HG03342 (cell line): ENCODE measurements around the gene SLC41A3.
"Not testable (repeated sequence)": the region's sequence is repeated elsewhere in the genome, so short reads cannot be mapped to it uniquely, and the experiment has no call there.

Experiments
- ATAC-seq: cut with Tn5 transposase; IDR thresholded peaks from one replicate; pipeline ENCODE4 v1.9.1; 2021; ENCODE audit warnings: mild to moderate bottlenecking, moderate library complexity; ENCODE audit not compliant: unreplicated experiment

The SLC41A3 gene

GRCh38 chr3:126107203-126107939 is 23.4 kb upstream of the SLC41A3 start:
- ATAC-seq: no peak

- ATAC-seq: no peak
Measured at GRCh38 chr3:126106336-126107202, 22.6 kb upstream of the SLC41A3 start.

GRCh38 chr3:126105691-126106187 is 21.8 kb upstream of the SLC41A3 start:
- ATAC-seq: no peak

GRCh38 chr3:126104742-126105605 is 21.1 kb upstream of the SLC41A3 start:
- no peak for ATAC-seq

GRCh38 chr3:126104028-126104635 is 20.2 kb upstream of the SLC41A3 start:
- no peak for ATAC-seq

DNA sequence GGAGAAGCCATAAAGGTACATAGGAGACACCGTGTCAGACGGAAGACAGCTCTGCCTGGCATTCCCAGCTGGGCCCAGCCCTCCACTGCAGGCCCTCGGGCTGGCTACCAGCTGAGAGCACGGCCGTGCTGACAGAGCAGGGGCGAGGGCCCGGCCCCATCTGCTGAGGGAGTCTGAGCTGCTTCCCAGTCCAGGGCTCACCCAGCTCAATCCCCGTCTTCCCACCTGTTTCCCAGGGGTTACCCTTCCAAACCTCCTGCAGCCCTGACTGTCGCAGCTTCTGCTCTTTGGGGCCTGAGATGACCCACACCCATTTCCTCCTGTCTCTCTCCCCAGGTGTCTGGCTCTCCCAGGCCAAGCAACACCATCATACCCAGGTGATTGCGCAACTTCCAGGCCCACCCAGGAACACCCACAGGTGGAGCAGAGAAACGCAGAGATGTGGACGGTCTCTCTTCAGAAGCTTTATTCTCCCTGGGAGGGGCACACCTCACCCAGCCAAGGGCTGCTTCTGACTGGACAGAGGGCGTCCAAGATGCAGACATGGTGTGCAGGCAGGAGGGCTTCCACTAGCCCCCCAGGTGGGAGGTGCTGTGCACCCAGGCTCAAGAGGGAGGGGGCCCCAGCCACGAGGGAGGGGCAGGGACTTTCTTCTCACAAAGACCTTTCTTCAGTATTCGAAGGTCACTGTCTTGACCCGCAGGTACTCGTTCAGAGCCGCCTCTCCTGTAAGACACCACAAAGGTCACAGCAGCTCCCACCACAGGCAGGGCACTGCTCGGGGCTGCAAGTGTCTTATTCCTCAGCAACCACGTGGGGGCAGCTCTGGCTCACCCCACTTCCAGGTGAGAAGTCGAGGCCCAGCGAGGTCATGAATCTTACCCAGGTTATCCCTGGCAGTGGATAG is 19.4 kb upstream of the SLC41A3 start:
- no peak for ATAC-seq

- no peak for ATAC-seq
Measured at GRCh38 chr3:126102530-126102951, 18.6 kb upstream of the SLC41A3 start.

DNA sequence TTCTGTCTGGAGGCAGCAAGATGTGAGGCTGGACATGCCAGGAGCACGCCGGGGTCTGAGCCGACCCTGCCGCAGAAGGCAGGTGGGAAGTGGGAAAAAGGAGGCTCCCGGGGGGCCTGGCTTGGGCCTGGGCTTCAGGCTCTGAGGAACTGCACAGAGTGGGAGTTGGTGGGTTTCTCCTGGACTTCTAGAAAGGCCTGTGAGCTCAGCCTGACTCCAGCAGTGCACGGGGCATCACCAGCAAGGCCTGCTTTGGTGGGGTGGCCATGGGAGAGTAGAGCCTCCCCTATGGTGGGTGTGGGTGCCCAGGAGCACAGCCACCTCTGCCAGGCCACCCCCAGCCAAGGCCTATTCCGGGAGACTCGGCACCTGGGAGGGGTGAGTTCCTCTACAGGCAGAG is 18.1 kb upstream of the SLC41A3 start:
- ATAC-seq: no peak

DNA sequence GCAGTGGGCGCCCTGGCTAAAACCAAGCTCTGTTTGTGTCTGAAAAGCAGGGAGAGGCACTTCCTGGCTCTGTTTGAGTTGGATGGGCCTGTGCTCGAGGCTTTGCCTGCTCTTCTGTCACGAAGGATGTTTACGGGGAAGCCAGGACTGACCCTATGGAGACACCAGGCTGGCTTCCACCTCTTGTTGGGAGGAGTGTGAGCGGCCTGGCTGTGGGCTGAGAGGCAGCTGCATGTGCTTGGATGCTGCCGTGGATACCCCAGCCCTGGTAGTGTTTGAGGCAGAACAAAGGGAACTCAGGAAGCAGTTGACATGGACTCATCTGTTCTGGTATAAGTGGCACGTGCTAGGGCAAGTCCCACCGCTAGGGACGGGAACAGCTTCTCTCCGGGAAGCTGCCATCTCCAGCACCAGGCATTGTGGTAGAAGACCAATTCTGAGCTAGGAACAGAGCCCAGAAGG is 17.6 kb upstream of the SLC41A3 start:
- no peak for ATAC-seq

DNA sequence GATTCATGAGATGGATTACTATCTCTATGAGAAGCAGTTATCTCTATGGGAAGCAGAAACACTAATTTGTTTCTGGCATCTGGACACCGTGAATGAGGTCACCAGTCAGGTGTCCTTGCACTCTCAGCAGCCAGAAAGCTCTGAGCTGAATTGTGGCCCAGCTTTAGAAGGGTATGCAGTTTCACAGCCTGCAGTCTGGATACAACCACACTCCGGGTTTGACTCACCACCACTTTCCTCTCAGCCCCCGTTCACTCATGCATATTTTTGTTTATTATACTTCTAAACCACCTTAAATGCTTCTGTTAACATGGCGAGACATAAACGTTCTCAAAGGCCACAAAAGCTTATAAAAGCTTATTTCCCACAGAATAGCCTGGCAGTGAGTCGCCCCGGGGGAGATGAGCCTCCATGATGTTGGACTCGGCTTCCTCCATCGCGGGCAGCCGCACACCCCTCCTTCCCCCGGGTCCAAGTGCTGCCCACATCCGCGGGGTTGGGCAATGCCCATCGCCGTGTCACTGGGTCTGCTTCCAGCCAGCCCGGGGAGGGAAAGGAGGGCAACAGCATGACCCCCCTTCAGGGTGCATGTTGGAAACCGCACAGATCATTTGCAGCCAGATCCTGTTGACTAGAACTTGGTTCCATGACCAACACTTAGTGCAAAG is 16.8 kb upstream of the SLC41A3 start:
- no peak for ATAC-seq

DNA sequence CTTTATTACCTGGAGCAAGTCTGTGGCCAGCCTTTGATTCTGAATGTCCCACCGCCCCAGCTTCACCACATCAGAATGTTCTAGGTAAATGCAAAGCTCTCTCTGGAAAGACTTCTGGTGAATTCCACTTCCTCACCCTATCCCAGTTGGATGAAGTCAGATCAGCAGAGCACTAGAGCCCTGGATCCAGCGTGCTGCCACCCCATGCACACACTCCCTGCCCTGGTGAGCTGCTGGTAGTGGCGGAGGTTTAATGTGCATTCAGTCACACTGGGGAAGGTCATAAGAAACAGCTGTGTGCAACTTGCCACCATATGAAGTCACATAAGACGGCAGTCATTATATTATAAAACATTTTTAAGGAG is 16.3 kb upstream of the SLC41A3 start:
- ATAC-seq: no peak

DNA sequence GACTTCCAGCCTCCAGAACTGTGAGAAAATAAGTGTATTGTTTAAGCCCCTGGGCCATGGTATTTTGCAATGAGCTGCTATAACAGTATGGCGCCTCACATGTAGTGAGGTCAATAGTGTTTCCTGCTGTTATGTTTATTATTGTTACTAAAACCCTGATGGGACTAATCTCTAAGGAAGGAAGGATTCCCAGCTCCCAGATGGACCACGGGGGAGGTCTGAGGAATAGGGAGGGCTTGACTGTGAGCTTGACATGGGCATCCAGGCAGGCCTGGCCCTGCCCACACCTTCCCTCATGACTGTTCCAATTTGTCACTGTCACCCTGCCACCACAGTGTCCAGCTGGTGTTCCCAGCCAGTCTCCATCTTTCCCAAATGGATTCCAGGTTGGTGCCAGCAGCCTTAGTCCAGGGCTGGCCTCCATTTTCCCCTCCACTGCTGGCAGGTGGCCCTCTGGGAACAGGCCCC is 14.5 kb upstream of the SLC41A3 start:
- ATAC-seq: no peak

DNA sequence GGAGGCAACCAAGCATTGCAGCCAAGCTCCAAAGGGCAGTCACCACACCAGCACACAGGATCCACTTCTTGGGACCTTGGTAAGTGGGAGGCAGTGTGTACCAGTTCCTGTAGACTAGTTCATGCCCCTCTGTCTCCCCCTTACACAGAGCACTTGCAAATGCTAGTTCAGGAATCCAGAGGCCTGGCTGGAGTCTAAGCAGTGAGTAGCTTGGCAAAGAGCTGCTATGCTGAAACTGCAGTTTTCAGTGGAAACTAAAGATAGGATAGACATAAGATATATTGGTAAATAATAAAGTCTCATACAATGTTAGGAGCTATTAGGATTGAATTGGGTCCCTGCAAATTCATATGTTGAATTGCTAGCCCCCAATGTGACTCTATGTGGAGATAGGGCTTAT is 13.9 kb upstream of the SLC41A3 start:
- no peak for ATAC-seq

GRCh38 chr3:126096274-126096673 is 12.3 kb upstream of the SLC41A3 start:
- not testable (repeated sequence) for ATAC-seq

DNA sequence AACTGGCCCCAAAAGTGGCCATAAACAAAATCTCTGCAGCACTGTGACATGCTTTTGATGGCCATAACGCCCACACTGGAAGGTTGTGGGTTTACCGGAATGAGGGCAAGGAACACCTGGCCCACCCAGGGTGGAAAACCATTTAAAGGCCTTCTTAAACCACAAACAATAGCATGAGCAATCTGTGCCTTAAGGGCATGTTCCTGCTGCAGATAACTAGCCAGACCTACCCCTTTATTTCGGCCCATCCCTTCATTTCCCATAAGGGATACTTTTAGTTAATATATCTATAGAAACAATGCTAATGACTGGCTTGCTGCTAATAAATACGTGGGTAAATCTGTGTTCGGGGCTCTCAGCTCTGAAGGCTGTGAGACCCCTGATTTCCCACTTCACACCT is 8.2 kb upstream of the SLC41A3 start:
- not testable (repeated sequence) for ATAC-seq

DNA sequence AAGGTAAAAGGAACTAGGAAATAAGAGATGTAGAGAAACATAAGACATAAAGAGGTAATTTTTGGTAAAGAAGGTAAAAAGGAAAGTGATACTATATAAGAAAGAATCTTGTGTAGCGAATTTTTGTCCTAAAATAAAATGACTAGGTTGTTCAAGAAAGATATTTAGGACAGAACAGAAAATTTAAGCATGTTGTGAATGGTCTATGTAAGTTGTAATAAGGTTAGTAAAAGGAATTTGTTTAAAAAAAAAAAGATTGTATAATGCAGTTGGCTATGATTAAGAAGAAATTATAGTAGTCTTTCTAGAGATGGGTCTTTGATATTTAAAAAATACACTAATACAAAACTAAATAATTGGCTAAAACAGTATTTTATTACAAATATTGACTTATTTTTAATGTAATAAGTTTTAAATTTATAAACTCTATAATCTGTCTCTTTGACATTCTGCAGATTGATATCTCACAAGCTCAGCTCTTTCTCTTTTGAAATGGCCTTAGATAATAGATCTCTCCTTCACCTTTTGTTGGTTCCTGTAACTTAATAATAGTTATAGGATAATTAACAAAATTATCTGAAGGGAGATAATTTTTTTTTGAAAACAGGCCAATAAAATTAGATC is 3.7 kb upstream of the SLC41A3 start:
- ATAC-seq: no peak

GRCh38 chr3:126085841-126086240 is 1.9 kb upstream of the SLC41A3 start:
- no peak for ATAC-seq

DNA sequence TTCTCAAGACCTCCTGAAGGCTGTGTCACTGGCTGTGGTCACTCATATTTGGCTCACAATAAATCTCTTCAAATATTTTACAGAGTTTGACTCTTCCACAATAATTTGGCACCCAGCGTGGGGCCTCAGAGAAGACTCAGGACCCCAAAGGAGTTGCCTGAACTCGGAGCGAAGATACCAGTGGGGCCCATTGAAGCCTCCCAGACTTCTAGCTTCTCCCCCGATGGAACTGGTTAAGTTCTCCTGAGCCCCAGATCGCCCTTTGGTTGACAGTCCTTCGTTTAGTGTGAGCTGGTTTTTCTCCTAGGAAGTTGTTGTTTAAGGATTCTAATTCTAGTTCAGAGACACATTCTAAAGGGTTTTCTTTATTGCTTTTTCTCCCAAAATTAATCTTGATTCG is 1.4 kb upstream of the SLC41A3 start:
- ATAC-seq: no peak
